Stimulated activated CD4-positive, alpha-beta T cell treated with anti-CD3 and anti-CD28 coated beads, Interleukin-4, amount 100 ng/mL, for 4 hours (primary cell): ENCODE results near the gene CBARP.
A peak's percentile ranks its signal among the peaks of the same experiment; 100 is the strongest.
"Not testable (repeated sequence)": the region's sequence is repeated elsewhere in the genome, so short reads cannot be mapped to it uniquely, and the experiment has no call there.

Experiments used
- DNase-seq, 2 experiments: peaks; one replicate each; pipeline ENCODE4 v3.0.0-alpha.2; 2020

CBARP gene

GRCh38 chr19:1252221-1252820 is 14.5 kb upstream of the CBARP start:
- peak in 1 of 2 experiments; percentile 59 for DNase-seq

GRCh38 chr19:1251330-1252220 is 13.8 kb upstream of the CBARP start:
- peak; percentile 58 to 62 for DNase-seq

- peak in 1 of 2 experiments; percentile 60 for DNase-seq
Observed at GRCh38 chr19:1250437-1251260, 12.8 kb upstream of the CBARP start.

GRCh38 chr19:1249990-1250436 is 12.2 kb upstream of the CBARP start:
- no peak for DNase-seq

DNA sequence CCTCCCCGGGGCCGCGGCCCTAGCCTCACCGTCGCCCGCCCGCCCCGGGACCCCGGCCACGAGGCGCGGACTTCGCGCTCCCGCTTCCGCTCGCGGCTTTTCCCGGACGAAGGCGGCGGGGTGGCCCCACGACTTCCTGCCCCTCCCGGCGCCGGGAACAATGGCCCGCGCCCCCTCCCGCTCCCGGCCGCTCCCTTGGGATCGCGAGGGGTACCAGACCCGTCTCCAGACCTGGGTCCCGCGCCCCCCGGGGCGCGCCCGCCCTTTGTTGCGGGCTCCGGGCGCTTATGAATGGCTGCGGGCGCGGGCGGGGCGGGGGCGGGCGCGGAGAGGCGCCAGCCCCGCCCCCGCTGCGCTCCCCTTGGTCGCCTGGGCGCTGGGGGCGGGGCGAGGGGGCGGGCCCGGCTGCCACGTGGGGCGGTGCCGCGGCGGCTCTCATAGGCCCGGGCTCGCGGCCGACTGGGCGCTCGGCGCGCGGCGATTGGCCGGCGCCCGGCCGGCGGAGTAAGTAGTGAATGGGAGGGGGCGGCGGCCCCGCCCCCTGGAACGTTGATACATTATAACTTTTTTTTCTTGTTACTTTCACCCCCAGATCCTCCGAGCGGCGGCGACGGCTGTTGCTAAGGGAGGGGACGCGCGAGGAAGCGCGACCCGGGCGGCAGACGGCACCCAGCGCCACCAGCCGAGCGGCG is 11.6 kb upstream of the CBARP start:
- peak; percentile 94 to 96 for DNase-seq

DNA sequence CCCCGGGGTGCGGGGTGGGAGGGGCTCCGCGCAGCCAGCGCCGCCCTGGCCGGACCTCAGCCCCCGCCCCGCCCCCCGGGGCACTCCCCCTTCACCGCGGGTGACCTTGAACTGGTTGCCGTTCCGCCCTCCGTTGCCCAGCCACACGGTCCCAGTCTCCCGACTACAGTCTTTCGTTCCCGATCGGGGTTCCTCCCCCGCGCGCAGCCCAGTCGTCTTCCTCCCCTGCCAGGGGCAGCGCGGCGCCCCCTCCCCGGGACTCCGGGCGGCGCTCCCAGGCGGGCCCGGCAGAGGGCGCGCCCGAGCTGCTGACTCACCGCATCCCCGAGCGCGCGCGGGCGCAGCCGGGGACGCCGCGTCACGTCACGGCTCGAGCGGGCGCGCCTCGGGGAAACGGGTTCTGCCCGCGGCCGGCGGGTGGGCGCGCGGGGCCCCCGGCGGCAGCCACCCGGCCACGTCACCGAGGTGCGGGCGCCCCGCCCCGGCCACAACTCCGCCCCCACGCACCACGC is 11.0 kb upstream of the CBARP start:
- peak; percentile 82 to 85 for DNase-seq

DNA sequence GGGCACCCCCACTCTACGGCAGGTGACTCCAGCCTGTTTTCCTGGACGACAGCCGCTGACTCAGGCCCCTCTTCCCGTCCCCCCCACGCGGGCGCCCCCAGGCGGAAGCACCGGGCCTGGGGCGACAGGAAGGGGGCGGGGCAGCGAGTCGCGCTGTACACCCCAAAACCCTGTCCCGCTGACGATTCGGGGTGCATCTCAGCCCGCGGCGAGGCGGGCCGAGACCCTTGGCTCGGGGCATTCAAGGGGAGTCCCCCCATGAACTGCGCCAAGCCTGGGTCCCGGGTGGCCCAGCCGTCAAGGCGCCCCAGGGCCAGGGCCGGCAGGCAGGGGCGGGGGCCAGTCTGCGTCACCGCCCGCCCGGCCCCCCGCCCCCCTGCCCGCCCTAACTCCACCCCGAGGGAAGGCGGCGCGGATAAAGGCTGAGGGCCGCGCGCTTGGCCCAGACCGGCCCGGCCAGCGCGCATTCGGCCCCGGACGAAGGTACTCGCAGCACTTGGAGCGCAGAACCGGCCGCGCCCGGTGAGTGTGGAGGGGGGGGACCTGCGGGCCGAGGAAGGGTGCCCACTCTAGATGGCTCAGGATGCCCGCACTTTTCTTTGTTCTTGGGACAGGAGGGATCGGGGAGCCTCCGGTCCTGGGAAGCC is 10.5 kb upstream of the CBARP start, which contains the start of gene MIDN:
TSS of gene MIDN (plus strand) at position 445 of the 647 bp plus-strand sequence. CDS start 1,714 bp downstream, outside the sequence.
- DNase-seq = peak; percentile 65 to 67

DNA sequence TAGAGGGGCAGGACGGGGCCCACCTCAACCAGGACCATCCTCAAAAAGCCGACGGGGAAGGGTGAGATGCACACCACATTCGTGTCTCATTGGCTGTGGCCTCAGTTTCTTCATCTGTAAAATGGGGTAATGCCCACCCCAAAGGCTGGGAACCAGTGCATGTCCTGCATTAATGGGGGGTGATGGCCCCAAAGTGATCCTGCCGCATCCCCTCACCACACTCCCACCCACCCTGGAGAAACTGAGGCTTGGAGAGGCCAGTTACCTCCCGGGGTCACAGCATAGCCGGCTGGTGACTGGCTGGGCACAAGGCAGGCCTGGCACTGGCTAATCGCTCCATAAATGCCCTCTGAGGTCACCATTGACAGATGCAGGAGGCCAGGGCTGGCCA is 9.9 kb upstream of the CBARP start:
- no peak for DNase-seq

- DNase-seq = not testable (repeated sequence)
Observed at GRCh38 chr19:1246265-1247087, 8.7 kb upstream of the CBARP start.

DNA sequence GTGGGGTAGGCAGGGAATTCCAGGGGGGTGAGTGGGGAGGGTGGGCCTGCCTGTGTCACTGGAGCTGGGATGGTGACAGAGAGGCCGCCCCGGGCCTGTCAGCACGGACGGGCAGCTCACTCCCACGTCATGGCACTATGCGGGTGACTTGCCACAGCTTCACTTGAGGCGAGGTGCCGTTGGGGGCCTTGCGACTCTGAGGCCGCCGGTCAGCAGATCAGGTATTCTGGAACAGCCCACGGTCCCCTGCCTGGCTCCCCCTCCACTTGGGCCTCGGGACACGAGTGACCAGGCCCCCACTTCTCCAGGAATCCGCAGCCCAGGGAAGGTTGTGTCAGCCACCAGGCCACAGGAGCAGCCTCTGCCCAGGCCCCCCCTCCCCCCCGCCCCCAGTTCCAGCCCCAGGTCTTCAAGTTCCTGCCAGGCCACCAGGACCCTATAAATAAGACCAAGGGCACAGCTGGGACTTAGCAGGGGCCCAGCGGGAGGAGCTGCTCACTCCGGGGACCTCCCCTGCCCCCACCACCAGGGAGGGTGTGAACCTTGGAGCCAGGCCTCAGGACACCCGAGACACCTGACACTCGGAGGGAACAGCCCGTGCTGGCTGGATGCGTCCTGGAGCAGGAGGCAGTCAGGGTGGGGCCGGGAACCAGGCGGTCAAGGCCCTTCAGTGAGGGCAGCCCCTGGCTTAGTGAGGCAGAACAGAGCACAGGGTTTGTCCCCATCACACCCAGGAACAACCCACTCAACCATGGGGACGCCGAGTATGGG is 7.9 kb upstream of the CBARP start:
- no peak for DNase-seq

DNA sequence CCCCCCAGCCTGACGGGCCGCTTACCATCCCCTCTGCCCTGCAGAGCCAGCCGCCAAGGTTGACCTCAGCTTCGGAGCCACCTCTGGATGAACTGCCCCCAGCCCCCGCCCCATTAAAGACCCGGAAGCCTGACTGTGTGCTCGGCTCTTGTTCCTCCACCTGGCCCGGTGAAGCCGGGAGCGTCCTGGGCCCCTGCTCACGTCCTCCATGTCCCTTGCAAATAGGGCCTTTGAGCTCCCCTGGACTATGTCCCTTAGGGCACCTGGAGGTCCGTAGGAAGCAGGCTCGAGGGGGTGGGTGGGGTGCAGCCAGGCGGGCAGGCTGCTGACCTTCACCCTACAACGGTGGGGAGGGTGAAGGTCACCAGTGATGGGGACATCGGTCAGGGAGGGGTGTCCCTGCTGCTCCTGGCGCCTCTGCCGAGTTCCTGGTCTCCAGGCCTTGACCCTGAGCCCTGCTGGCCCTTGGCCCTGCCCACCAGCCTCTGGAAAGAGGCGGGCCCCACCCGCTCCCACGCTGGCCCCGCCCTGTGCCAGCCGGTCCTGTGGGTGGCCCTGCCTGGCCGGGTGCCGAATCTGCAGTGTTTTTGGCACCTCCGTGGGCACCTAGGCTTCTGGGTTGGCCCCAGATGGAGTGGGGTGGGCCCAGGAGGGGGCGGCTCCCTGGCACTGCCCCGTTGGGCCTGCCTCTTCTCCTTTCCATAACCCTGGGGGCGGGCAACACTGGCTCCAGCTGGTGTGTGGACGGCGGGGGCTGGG is 7.1 kb upstream of the CBARP start:
- no peak for DNase-seq

DNA sequence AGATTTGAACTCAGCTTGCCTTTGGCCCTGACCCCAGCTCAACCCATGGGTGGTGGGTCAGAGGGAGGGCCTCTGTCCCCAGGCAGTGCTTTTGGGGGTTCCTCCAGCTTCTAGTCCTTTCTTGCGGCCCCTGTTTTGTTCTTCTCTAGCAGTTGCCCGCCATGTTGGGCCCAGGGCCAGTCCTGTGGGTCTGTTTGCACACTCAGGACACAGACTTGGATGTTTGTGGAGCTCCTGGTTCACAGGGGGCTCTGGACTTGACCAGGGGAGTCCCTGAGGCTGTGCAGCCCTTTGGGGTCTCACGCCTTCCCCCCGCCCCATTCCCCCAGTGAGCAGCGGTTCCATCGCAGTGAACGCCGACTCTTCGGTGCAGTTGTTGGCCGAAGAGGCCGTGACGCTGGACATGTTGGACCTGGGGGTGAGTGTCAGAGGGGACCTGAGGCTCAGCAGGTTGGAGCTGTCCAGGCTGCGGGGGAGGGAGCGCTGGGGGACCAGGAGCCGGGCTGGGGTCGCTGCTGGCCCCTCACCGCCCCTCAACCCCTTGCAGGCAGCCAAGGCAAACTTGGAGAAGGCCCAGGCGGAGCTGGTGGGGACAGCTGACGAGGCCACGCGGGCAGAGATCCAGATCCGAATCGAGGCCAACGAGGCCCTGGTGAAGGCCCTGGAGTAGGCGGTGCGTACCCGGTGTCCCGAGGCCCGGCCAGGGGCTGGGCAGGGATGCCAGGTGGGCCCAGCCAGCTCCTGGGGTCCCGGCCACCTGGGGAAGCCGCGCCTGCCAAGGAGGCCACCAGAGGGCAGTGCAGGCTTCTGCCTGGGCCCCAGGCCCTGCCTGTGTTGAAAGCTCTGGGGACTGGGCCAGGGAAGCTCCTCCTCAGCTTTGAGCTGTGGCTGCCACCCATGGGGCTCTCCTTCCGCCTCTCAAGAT is 6.2 kb upstream of the CBARP start:
- DNase-seq = peak; percentile 80 to 82

- DNase-seq = peak; percentile 89 to 91
Observed at GRCh38 chr19:1241417-1242095, 3.8 kb upstream of the CBARP start, which contains the start of gene ATP5F1D. Gene ATP5F1D (plus strand): TSS chr19:1241751. CDS start chr19:1241851, 100 bp downstream.

GRCh38 chr19:1240925-1241324 is 3.1 kb upstream of the CBARP start:
- no peak for DNase-seq

- DNase-seq = peak; percentile 91 to 96
Observed at GRCh38 chr19:1239796-1240737, 2.3 kb upstream of the CBARP start.

GRCh38 chr19:1239420-1239795 is 1.6 kb upstream of the CBARP start:
- no peak for DNase-seq
